ENCODE results near the gene CENPVL1.

- TF ChIP-seq CTCF (IDR thresholded peaks at IDR 0.05; ENCODE audit: borderline replicate concordance, extremely low read depth, low read length, poor library complexity, severe bottlenecking) (no peak), EZH2 (IDR thresholded peaks at IDR 0.05; ENCODE audit: borderline replicate concordance, low read depth, low read length, severe bottlenecking) (no peak)
Measured at GRCh38 chrX:51697397-51697796, 12.9 kb upstream of the CENPVL1 start.
